ENCODE data around the gene XRCC1.

GRCh38 chr19:43622070-43622469 is 46.7 kb upstream of the XRCC1 start:
- TF ChIP-seq CTCF (IDR thresholded peaks at IDR 0.05) (no peak), POLR2A (IDR thresholded peaks at IDR 0.05) (no peak)

All from right lobe of liver (tissue), 4 donors.